ENCODE measurements around the gene NIBAN1.

- no peak for TF ChIP-seq POLR2A (IDR thresholded peaks at IDR 0.05)
- TF ChIP-seq CTCF (IDR thresholded peaks at IDR 0.05) = no peak
Observed at GRCh38 chr1:184947497-184948256, 26.6 kb downstream of the NIBAN1 start.

All from upper lobe of left lung (tissue), 4 donors.